Panc1 (cell line): ENCODE data around the gene C1QTNF9B. TPM values are rescaled to one million over a fixed set of nuclear protein-coding genes. Genes with fewer than 3 reads are reported as not detected.
"Not testable (repeated sequence)": the region's sequence is repeated elsewhere in the genome, so short reads cannot be mapped to it uniquely, and the experiment has no call there.

ENCODE experiments used
- ATAC-seq: fragments of 200-7000 bp; cut with Tn5 transposase; 2 replicates; pipeline ENCODE4 v1.9.1; 2020; ENCODE audit warnings: mild to moderate bottlenecking, moderate library complexity
- BruUV-seq: library from RNA; stranded (reverse); fragments of 400-500 nt; replicated peaks from 2 replicates; lab custom pipeline; 2021; lab: Mats Ljungman, UMichigan
- CTCF ChIA-PET: fragments of 300-600 bp; sonication (Branson Sonifier 250); formaldehyde crosslinking; loops from one replicate; lab custom pipeline; 2022; ENCODE audit warnings: antibody characterized with exemption; lab: Charles Lee
- POLR2A ChIA-PET: fragments of 300-600 bp; sonication (Branson Sonifier 250); formaldehyde crosslinking; loops from one replicate; lab custom pipeline; 2022; ENCODE audit warnings: antibody characterized with exemption; lab: Charles Lee
- DNase-seq: peaks from one replicate; pipeline ENCODE4 v3.0.0-alpha.2; 2010; ENCODE audit warnings: low read depth, low spot score
- H3K27ac ChIP-seq: 2 replicates; pipeline ENCODE4 v1.5.1; 2011; ENCODE audit warnings: mild to moderate bottlenecking, low read length, inconsistent platforms
- H3K27me3 ChIP-seq: fragments of 200-500 bp; sonication (Bioruptor generic); 2 replicates; pipeline ENCODE4 v1.6.0; 2014; ENCODE audit warnings: low read length, inconsistent platforms; ENCODE audit not compliant: control insufficient read depth, insufficient read depth
- H3K36me3 ChIP-seq: fragments of 200-500 bp; sonication (Bioruptor generic); 2 replicates; pipeline ENCODE4 v1.5.1; 2014; ENCODE audit warnings: inconsistent platforms, mild to moderate bottlenecking, low read length, moderate library complexity; ENCODE audit not compliant: control insufficient read depth, insufficient read depth
- H3K4me1 ChIP-seq: 2 replicates; pipeline ENCODE4 v1.5.1; 2011; ENCODE audit warnings: inconsistent platforms, mild to moderate bottlenecking, low read length, moderate library complexity; ENCODE audit not compliant: control insufficient read depth, insufficient read depth
- H3K4me3 ChIP-seq, 2 experiments: 2 replicates each; pipeline ENCODE4 v1.5.1; 2011 to 2012; ENCODE audit warnings: low read depth in 2 of 2, low read length in 2 of 2, mild to moderate bottlenecking in 2 of 2, inconsistent platforms in 1 of 2, moderate library complexity in 1 of 2
- H3K9me3 ChIP-seq: fragments of 200-500 bp; sonication (Bioruptor generic); 2 replicates; pipeline ENCODE4 v1.5.1; 2014; ENCODE audit warnings: low read depth, mild to moderate bottlenecking, inconsistent platforms, low read length, moderate library complexity; ENCODE audit not compliant: control insufficient read depth, insufficient read depth
- CTCF ChIP-seq: fragments of 450-650 bp; IDR thresholded peaks from 2 replicates; pipeline ENCODE4 v1.5.1; 2017; ENCODE audit warnings: mild to moderate bottlenecking
- POLR2AphosphoS5 ChIP-seq: IDR thresholded peaks from 2 replicates; pipeline ENCODE4 v1.6.1; 2012; ENCODE audit warnings: mild to moderate bottlenecking, low read depth, low read length, moderate library complexity
- REST ChIP-seq, 2 experiments: IDR thresholded peaks; 2 replicates each; pipeline ENCODE4 v1.6.1; 2011 to 2012; ENCODE audit warnings: low read depth in 2 of 2, control low read depth in 1 of 2, low read length in 1 of 2, mild to moderate bottlenecking in 1 of 2, moderate library complexity in 1 of 2; ENCODE audit not compliant: insufficient read depth in 1 of 2
- SIN3A ChIP-seq: IDR thresholded peaks from 2 replicates; pipeline ENCODE4 v1.6.1; 2012; ENCODE audit warnings: low read depth, mild to moderate bottlenecking, low read length, moderate library complexity, borderline replicate concordance; ENCODE audit not compliant: insufficient read depth
- TCF7L2 ChIP-seq: IDR thresholded peaks from 2 replicates; pipeline ENCODE4 v1.6.1; 2011; ENCODE audit warnings: mild to moderate bottlenecking, low read depth, low read length, inconsistent platforms
- in situ Hi-C: cut with HindIII; loops from 2 replicates; pipeline ENCODE4 v1.10.0; 2016; ENCODE audit warnings: low sequenced_read_pairs, low pct_unique_long_range_greater_than_20kb
- intact Hi-C: fragments of 100-400 bp; cut with micrococcal nuclease; formaldehyde crosslinking; loops from one replicate; pipeline ENCODE4 v1.10.0; 2022; ENCODE audit not compliant: unreplicated experiment
- total RNA-seq: library from RNA; stranded (reverse); gene quantifications from one replicate; pipeline ENCODE4 v1.2.1, GENCODE V29; 2021; ENCODE audit not compliant: unreplicated experiment

C1QTNF9B gene
- total RNA-seq, 1 experiment from 2014 or later, result not detected

GRCh38 chr13:23941211-23941610, 43.9 kb upstream of the C1QTNF9B start:
- Histone ChIP-seq H3K4me3 (no peak overlapping the region), H3K4me1 (no peaks in the 10 kb centered on the region), H3K36me3 (no peaks in the 10 kb centered on the region), H3K9me3 (no peaks in the 10 kb centered on the region), H3K27ac (no peak overlapping the region), H3K27me3 (peaks cover 9% of the 10 kb centered on the region)
- intact Hi-C loops (no loop called here), in situ Hi-C loops (no loop called here)
- ATAC-seq (no peak), DNase-seq (no peak)
- ChIA-PET POLR2A (no interaction called here), CTCF (no interaction called here)
- no TSS peak for BruUV-seq
- no peak for TF ChIP-seq POLR2AphosphoS5
- no peak for TF ChIP-seq REST (IDR thresholded peaks at IDR 0.05; ENCODE audit: insufficient read depth in 1 of 2, low read depth in 2 of 2, low read length in 1 of 2)

GRCh38 chr13:23939666-23940065, 42.4 kb upstream of the C1QTNF9B start:
- H3K9me3 ChIP-seq, H3K36me3 ChIP-seq, DNase-seq, H3K27me3 ChIP-seq, BruUV-seq, H3K4me3 ChIP-seq, in situ Hi-C loops, H3K27ac ChIP-seq, intact Hi-C loops, ATAC-seq, CTCF ChIA-PET, POLR2A ChIA-PET, H3K4me1 ChIP-seq: not testable (repeated sequence)

GRCh38 chr13:23934520-23934919, 37.2 kb upstream of the C1QTNF9B start:
- Histone ChIP-seq H3K36me3 (no peaks in the 10 kb centered on the region), H3K27ac (no peak overlapping the region), H3K27me3 (no peaks in the 10 kb centered on the region), H3K4me1 (no peaks in the 10 kb centered on the region), H3K4me3 (no peak overlapping the region), H3K9me3 (no peaks in the 10 kb centered on the region)
- intact Hi-C loops (no loop called here), in situ Hi-C loops (no loop called here)
- CTCF ChIA-PET, result no interaction called here
- ATAC-seq (no peak), DNase-seq (no peak)
- no peak for TF ChIP-seq TCF7L2
- no peak for TF ChIP-seq SIN3A
- no peak for TF ChIP-seq POLR2AphosphoS5
- TF ChIP-seq CTCF, result no peak
- TF ChIP-seq REST (IDR thresholded peaks at IDR 0.05; ENCODE audit: insufficient read depth in 1 of 2, low read depth in 2 of 2, low read length in 1 of 2), result no peak
- POLR2A ChIA-PET, result no interaction called here
- no TSS peak for BruUV-seq
